Fibroblast of skin of scalp (primary cell): ENCODE measurements around the gene PPP1R3G. TPM values are rescaled to one million over a fixed set of nuclear protein-coding genes. Genes with fewer than 3 reads are reported as not detected.
A peak's percentile ranks its signal among the peaks of the same experiment; 100 is the strongest.
"Not testable (repeated sequence)": the region's sequence is repeated elsewhere in the genome, so short reads cannot be mapped to it uniquely, and the experiment has no call there.

ENCODE experiments used
- DNase-seq: peaks from one replicate; pipeline ENCODE4 v3.0.0-alpha.2; 2013
- polyA plus RNA-seq, 2 experiments: library from polyadenylated mRNA; unstranded; fragments of 120-200 nt; gene quantifications; one replicate each; pipeline ENCODE4 v1.2.1, GENCODE V29; 2013; ENCODE audit not compliant: insufficient read length in 2 of 2

Gene PPP1R3G
- 0.75 TPM for polyA plus RNA-seq (2013, experiment 1 of 2; ENCODE audit: insufficient read length)
- 0.80 TPM for polyA plus RNA-seq (2013, experiment 2 of 2; ENCODE audit: insufficient read length)

DNA sequence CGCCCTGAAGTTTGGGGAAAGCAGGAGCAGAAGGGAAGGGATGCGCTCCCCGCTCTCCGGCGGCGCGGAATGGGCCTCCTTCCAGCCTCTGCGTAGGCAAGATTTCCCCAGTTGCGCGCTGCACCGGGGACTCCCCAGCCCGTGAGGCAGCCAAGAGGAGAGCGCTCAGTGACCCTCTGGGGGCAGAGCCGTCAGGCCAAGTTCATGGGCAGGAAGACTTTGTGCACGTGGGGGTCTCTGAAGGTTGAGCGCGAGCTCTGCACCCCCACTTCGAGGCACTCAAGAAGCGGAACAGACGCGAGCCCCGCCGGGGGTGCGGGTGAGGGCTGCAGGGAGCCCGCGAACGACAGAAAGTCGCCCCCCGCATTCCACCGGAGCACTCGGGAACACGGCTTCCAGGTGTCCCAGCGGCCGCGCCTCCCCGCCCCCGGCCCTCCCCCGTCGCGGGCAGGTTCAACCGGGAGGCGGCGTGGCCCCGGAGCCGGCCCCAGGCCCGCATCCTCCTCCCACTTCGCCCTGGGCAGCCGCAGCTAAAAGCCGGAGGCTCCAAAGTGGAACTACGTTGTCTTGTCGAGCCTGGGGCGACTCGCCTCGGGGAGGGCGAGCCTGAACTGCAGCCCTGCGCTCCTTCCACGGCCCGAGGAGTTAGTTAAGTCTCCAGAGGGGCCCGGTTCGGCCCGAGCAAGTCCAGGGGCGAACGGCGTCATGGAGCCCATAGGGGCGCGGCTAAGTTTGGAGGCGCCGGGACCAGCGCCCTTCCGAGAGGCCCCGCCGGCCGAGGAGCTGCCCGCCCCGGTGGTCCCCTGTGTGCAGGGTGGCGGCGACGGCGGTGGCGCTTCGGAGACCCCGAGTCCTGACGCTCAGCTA lies at the start of gene PPP1R3G:
PPP1R3G (plus strand) TSS at position 561 of the 867 bp plus-strand sequence; CDS start at position 706, 145 bp downstream.
- peak; percentile 62 for DNase-seq

DNA sequence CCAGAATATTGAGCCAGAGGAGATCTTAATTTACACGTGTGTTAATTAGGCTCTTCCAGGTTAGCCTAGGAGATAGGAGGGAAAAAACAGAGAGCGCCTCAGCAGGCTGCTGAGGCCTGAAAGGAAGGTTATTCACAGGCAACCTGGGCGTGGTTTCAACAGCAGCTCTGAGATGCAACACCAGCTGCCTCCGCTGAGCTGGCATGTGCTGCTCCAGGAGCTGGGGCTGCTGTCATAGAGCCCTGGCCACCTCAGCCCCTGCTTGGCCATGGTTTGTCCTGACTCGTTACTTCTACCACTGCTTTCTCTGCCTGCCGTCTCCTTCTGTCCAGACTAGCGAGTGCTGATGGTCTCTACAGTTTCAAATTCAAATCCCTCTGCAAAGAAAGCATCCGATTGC lies 48.9 kb upstream of the PPP1R3G start:
- DNase-seq: peak; percentile 58

DNA sequence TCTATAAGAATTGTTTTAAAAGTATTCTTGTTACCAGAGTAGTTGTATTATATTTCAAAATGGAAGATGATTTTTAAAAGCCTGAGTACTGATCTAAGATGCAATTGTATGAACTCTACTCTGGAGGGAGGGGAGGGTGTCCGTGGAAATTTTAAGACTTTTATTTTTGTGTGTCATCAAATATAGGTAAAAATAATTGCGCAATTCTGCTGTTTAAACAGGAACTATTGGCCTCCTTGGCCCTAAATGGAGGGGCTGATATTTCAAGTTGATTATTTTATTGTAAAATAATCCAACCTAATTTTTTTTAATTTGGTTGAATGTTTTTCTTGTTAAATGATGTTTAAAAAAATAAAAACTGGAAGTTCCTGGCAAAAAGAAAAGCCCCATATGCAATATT lies 43.2 kb upstream of the PPP1R3G start:
- DNase-seq: no peak

DNA sequence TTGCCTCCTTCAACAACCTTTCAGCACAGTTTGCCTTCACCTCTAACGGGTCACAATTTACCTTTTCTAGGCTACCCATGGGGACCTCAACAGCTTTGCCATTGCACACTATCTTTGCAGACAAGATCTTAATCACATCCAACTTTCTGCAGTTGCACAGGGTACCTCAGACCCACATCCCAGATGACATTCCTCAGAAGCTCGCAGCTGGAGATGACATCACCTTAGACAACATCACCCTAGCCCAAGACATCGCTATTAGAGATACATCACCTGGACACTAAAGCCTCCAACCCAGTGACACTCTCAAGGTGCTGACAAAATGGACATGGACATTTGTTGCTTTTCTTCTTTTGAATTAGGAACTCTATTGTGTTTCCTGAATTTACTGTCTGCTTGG lies 42.7 kb upstream of the PPP1R3G start:
- DNase-seq: no peak

DNA sequence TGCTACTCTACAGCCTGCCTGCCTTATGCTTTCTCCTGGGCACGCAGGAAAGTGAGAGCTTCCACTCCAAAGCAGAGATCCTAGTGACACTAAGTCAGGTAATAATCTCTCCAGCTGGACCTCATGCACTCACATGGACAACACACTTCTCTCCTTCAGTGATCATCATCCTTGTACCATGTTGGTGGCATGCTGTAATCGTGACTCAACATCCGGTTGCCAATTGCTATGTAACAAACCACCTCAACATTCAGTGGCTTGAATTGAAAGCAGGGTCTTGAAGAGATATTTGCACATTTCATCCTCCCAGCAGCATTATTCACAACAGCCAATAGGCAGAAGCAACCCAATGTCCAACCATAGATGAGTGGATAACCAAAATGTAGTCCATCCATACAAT lies 40.3 kb upstream of the PPP1R3G start:
- no peak for DNase-seq

DNA sequence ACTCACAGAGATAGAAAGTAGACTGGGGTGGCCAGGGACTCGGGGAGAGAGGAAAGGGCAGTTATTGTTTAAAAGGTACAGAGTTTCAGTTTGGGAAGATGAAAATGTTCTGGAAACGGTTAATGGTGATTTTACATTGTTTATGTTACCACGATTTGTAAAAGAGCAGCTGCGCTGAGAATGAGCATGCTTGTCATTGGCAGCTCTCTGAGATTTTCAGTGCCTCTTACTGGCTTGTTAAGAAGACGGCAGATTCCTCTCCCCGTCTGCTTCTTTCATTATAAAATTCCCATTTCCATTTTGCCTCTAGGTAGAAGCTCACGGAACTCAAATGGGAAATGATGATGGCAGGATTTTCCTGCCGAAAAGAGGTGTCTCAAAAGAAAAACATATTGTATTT lies 39.7 kb upstream of the PPP1R3G start:
- DNase-seq: no peak

DNA sequence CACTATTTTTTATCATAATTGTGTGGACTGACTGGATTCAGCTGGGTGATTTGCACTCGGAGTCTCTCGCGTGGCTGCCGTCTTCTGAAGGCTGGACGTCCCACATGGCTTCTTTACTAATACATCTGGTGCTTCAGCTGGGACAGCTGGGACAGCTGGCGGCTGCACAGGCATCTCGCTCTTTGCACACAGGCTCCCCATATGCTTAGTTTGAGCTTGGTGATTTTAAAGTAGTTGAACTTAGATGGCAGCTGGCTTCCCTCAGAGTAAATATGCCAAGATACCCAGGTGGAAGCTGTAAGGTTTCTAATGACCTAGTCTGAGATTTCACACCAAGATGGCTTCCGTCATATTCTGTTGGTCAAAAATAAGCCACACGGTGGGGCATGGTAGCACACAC lies 38.7 kb upstream of the PPP1R3G start:
- no peak for DNase-seq

DNA sequence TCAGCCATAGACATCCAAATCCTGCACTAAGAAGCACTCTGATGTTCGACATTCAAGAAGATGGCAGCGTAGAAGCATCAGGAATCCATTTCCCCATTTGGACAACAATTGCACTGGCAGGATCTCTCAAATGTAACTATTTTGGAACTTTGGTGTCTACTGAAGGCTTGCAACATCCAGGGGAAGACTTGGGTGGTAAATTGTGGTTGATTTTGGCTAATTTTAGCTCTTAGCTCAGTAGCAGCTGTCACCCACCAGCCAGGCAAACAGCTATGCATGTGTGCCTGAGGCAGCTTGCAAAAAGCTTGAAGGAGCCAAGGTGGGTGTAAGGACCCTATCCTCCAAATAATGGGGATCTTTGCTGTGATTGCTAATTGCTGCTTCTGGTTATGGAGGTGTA lies 35.1 kb upstream of the PPP1R3G start:
- DNase-seq: no peak

DNA sequence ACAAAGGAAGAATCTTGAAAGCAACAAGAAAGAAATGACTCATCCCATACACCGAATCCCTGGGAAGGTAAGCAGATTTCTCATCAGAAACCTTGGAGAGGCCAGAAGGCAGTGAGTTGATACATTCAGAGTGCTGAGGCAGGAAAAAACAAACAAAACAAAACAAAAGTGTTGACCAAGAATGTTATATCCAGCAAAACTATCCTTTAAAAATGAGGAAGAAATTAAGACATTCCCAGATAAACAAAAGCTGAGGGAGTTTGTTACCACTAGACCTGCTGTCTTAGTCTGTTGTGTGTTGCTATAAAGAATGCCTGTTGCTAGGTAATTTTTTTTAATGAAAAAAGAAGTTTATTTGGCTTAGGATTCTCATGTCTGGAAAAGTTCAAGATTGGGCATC lies 33.7 kb upstream of the PPP1R3G start:
- DNase-seq: no peak

DNA sequence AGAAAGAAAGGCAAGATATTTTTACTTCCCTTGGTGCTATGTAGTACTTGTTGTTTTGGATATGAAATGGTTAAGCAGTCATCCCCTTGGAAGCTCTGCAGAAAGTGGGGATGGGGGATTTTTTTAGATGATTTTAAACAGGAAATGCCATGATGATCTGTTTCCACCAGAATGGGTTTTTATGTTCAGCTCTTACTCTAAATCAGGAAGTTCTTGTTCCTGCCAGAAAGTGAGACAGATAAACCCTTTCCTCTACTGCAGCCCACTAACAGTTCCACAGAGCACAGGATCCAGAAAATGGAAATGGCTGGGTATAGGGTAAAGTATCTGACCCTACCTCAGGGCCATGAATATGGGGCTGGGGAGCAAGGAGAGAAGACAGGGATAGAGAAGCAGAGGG lies 32.1 kb upstream of the PPP1R3G start:
- DNase-seq: peak; percentile 40

DNA sequence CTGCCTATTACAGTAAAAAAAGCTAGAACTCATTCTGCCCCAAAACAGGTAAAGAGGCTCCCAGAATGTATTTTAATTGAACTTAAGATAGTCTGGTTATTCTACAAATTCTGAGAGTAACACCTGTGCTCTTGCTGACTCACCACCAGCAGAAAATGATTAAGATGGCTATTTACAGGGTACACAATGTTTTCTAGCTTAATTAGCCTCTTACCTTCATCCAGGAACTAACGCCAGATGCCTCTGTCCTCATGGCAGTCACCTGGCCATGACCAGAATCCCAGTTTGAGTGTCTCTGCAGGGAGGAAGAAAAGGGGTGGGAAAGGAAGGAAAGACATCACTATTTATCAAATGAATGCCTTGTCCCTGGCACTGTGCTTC lies 31.3 kb upstream of the PPP1R3G start:
- no peak for DNase-seq

DNA sequence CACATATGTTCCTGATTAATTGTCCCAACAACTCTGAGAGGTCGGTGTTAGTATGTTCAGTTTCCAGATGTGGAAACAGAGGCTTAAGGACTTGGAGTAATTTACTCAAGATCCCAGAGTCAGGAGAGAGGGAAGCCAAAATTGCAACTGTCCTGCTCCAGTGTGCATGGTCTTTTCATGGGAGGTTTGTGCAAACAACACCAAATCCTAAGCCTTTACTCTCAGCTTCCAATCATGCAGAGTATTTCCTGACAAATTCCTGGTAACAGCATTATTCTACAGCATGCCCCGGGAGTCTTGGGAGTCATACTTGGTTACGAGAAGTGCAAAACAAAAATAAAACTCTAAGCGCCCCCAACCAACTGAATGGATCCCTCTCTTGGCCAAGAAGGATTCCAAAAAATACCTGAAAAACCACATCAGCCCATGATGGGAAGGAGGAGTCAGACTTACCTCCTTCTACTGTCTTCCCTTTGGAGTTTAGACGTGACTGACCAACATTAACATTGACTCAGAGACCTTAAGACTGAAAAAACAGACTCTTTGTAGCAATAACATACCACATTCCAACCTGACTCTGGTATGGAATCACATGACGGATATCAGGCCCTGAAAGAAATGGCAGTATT lies 30.8 kb upstream of the PPP1R3G start:
- DNase-seq: peak; percentile 86

DNA sequence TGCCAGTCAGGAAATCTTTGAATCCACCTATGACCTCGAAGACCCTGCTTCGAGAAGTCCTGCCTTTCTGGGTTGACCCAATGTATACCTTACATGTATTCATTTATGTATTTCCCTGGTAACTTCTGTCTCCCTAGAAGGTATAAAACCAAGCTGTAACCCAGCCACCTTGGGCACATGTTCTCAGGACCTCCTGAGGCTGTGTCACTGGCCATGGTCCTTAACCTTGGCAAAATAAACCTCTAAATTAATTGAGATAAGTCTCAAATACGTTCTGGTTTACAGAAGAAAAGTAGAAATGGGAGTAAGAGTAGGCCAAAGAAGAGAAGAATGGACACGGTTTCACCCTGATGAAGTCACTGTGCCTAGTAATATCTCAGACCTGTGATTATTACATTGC lies 30.0 kb upstream of the PPP1R3G start:
- DNase-seq: no peak

DNA sequence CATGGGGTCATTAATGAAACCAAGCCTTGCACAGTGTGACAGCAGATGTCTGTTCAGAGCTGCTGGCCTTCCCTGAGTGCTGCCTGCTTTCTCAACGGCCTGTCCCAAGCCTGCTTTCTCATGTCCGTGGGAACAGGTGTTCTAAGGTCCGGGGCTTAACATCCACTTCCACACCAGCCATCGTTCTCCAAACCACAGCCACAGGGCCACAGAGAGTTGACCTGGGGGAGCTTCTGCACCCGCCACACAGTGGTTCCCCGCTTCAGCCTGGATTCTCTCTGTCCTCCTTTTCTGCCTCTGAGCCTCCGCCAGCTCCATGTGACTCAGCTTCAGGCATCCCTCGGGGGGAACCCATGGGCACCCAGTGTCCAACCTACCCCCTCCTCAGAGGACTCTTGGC lies 26.9 kb upstream of the PPP1R3G start:
- no peak for DNase-seq

DNA sequence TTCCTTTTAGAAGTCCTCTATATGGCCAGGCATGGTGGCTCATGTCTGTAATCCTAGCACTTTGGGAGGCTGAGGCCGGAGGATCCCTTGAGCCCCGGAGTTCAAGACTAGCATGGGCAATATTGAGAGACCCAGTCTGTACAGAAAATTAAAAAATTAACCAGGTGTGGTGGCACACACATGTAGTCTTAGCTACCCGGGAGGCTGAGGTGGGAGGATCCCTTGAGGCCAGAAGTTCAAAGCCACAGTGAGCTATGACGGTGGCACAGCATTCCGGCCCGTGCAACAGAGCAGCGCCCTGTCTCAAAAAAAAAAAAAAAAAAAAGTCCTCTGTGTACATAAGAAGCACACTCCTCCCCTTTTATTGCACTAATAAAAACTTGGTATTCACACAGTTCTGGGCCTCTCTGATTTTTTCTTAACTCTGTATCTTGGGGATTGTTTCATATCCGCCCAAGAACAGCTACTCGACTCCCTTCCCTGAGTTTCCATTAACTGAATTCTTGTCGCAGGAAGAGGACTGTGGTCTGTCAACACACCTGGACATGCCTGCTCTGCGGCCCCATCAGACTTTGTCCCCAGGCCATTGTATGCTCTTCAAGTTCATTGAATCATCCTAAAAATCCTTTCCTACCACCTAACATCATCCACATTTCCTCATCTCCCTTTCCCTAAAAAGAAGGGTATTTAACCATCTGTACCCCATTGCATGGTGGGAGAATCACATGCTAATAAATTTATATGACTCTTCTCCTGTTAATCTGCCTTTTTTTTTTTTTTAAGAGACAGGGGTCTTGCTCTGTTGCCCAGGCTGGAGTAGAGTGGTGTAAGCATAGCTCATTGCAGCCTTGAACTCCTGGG lies 25.9 kb upstream of the PPP1R3G start:
- no peak for DNase-seq

DNA sequence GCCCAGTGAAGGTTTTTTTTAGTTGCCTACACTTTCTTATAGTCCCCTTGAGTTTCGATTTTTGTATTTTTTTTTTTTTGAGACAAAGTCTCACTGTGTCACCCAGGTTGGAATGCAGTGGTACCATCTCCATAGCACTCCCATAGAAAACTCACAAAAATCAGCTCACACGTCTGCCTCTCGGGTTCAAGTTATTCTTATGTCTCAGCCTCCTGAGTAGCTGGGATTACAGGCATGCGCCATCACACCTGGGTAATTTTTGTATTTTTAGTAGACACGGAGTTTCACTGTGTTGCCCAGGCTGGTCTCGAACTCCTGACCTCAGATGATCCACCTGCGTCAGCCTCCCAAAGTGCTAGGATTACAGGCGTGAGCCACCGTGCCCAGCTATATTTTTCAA lies 24.7 kb upstream of the PPP1R3G start:
- not testable (repeated sequence) for DNase-seq

DNA sequence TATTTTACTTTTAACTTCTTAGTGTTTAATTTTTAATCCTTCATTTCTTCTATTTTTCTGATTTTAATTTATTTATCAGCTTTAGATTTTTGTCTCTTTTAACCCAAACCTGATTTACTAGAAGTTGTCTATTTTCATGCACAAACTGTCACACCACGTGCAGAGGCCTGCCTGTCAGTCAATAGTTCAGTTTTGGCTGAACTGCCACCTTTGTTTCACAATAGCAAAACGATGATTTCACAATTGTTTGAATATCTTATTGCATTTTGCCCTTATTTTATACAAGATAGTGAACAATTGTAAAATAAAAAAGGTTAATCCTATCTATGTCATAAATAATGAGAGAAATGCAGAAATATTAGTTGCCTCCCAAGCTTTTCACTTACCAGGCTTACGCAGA lies 24.0 kb upstream of the PPP1R3G start:
- DNase-seq: no peak

DNA sequence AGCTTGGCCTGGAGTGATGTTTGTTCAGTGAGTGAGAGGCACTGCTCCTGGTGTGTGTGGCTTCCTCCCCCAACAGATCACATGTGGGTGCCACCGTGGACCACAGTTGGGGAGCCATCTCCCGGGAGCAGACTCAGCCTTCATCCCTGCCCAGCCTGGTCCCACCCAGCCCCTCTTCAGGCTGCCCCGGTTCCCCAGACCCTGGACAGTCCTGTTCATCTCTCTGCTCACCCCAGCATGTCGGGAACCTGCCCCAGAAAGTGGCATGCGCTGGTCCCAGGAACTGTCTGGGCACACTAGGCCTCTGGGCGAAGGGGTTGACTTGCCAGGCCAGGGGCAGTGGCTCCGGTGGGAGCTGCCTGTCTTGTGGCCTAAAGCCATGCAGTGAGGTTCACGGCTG lies 21.5 kb upstream of the PPP1R3G start:
- no peak for DNase-seq

DNA sequence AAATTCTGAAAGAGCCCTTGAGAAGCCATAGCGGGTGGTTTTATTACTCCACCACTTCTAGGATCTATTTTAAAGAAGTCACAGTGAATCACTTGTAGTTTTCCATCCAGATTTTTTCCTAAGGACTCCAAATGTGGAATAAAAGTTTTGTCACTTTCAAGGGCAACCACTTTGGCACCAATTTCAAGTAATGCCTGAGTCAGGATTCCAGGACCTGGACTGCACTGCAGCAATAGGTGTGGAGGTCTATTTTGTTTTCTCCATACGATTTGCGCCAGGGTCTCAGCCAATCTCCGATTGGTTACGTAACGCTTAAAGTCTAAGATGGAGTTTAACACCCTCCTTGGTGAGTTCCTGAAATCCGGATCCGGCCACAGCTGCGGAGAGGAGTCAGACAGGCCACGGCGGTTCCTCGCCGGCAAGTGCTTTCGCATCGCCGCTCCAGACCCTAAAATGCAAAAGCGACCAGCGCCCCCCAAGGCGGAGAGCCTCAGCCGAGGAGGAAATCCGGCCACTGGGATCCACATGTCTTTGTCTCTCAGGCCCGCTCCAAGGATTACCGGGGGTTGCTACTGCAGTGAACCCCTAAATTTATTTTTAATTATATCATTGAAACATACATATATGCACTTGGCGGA lies 18.6 kb upstream of the PPP1R3G start:
- no peak for DNase-seq

DNA sequence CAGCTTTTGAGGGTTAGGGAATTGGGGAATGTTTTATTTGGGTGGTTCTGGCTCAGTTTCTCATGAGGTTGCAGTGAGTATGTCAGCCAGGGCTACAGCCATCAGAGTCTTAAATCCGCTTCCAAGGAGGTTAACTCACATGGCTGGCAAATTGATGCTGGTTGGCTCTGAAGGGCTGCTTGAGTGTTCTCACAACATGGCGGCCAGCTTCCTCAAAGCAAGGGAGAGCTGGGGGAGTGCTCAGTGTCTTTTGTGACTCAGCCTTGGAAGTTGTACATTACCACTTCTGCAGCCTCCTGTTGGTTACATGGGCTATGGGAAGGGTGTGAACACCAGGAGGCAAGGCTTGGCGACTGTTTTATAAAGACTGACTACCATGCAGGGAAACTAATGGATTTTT lies 17.8 kb upstream of the PPP1R3G start:
- DNase-seq: no peak

DNA sequence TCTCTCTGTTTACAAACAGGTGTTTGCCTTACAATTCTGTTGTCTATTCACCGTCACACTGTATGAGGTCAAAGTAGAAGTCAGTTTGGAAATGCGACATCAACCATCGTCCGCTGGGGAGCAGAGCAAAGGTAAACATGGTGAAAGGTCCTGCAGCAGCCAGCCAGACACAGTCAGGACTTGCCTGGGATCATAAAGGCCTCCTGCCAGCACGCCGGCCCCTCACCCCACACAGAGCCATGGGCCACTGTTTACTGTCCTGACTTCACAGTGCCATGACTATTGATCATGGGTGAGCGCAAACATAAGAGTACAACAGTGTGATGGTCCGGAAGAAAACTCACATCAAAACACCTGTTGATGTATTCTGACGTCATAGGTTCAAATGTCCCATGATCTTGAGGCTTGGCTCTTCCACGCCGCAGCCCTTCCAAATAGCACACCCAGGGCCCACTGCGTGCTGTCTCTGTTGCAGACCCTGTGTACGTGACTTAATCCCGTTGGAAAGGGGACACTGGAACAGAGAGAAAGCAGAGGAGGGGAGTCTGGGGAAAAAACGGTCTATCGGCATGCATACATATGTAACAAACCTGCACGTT lies 16.9 kb upstream of the PPP1R3G start:
- DNase-seq: no peak

DNA sequence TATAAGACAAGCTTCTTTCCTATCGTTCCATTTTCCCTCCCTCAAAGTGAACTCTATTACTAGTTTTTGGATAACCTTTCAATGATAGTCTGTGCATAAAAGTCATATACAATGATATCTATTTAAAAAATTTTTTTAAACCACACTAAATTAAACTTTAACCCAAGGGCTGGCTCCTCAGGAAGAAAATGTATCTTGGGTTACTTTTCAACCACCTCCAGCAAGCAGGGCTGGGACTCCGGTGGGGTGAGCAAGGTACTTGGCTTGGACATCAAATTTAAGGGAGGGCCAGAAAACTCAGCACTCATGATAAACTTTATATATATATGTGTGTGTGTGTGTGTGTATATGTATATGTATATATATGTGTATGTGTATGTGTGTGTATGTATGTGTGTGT lies 13.9 kb upstream of the PPP1R3G start:
- no peak for DNase-seq
